ENCODE data around the gene SLC26A6.

SLC26A6 gene

GRCh38 chr3:48660800-48661400 is 25.6 kb upstream of the SLC26A6 start:
- DNase-seq (ENCODE audit: low spot score), result no peak

- no peak for DNase-seq (ENCODE audit: low spot score)
These were observed 21.6 kb upstream of the SLC26A6 start for GRCh38 chr3:48656841-48657281.

- DNase-seq (ENCODE audit: low spot score), result peak; percentile 60
These were observed 21.0 kb upstream of the SLC26A6 start for GRCh38 chr3:48656061-48656840.

- DNase-seq (ENCODE audit: low spot score), result no peak
These were observed 20.3 kb upstream of the SLC26A6 start for GRCh38 chr3:48655606-48656005.

GRCh38 chr3:48655063-48655462 is 19.8 kb upstream of the SLC26A6 start:
- no peak for DNase-seq (ENCODE audit: low spot score)

- DNase-seq (ENCODE audit: low spot score), result no peak
These were observed 17.9 kb upstream of the SLC26A6 start for GRCh38 chr3:48652923-48653715.

- DNase-seq (ENCODE audit: low spot score), result no peak
These were observed 16.5 kb upstream of the SLC26A6 start for GRCh38 chr3:48651771-48652170.

GRCh38 chr3:48650723-48651122 is 15.5 kb upstream of the SLC26A6 start:
- peak; percentile 10 for DNase-seq (ENCODE audit: low spot score)

- DNase-seq (ENCODE audit: low spot score), result no peak
These were observed 13.1 kb upstream of the SLC26A6 start for GRCh38 chr3:48648188-48648850.

- no peak for DNase-seq (ENCODE audit: low spot score)
These were observed 12.5 kb upstream of the SLC26A6 start for GRCh38 chr3:48647714-48648113.

- no peak for DNase-seq (ENCODE audit: low spot score)
These were observed 9.9 kb upstream of the SLC26A6 start for GRCh38 chr3:48644898-48645760.

- DNase-seq (ENCODE audit: low spot score), result no peak
These were observed 7.3 kb upstream of the SLC26A6 start for GRCh38 chr3:48642605-48643004.

GRCh38 chr3:48641396-48641795 is 6.1 kb upstream of the SLC26A6 start:
- no peak for DNase-seq (ENCODE audit: low spot score)

- no peak for DNase-seq (ENCODE audit: low spot score)
These were observed 4.8 kb upstream of the SLC26A6 start for GRCh38 chr3:48639944-48640606.

- no peak for DNase-seq (ENCODE audit: low spot score)
These were observed 2.0 kb upstream of the SLC26A6 start for GRCh38 chr3:48637305-48637704.

GRCh38 chr3:48636149-48636655 is 941 bp upstream of the SLC26A6 start:
- no peak for DNase-seq (ENCODE audit: low spot score)

GRCh38 chr3:48634661-48635221 is 520 bp downstream of the SLC26A6 start:
- DNase-seq (ENCODE audit: low spot score), result peak; percentile 34

GRCh38 chr3:48633743-48634142 is 1.5 kb downstream of the SLC26A6 start:
- DNase-seq (ENCODE audit: low spot score), result no peak

- DNase-seq (ENCODE audit: low spot score), result no peak
These were observed 2.0 kb downstream of the SLC26A6 start for GRCh38 chr3:48633256-48633655.

Data from hematopoietic multipotent progenitor cell treated with erythropoietin and hydrocortisone succinate and interleukin-3 and kit ligand, for 17 days (in vitro differentiated cells).